GM21723 (cell line): ENCODE results near the gene LCOR.

Experiments
- ATAC-seq: cut with Tn5 transposase; IDR thresholded peaks from one replicate; pipeline ENCODE4 v1.9.1; 2021; ENCODE audit warnings: mild to moderate bottlenecking, moderate library complexity; ENCODE audit not compliant: unreplicated experiment

LCOR gene

GRCh38 chr10:96984541-96985131 is 152.5 kb downstream of the LCOR start:
- ATAC-seq = peak; percentile 63

- no peak for ATAC-seq
Measured at GRCh38 chr10:96986200-96986856, 154.2 kb downstream of the LCOR start.

- ATAC-seq = no peak
Measured at GRCh38 chr10:96987141-96987841, 155.2 kb downstream of the LCOR start.

GRCh38 chr10:96987842-96988175 is 155.7 kb downstream of the LCOR start:
- no peak for ATAC-seq

GRCh38 chr10:96988426-96988825 is 156.3 kb downstream of the LCOR start:
- no peak for ATAC-seq

- ATAC-seq = peak; percentile 63
Measured at GRCh38 chr10:96991313-96991841, 159.3 kb downstream of the LCOR start.

- ATAC-seq = peak; percentile 67
Measured at GRCh38 chr10:96992721-96993120, 160.6 kb downstream of the LCOR start.

GRCh38 chr10:96995851-96996250 is 163.8 kb downstream of the LCOR start:
- ATAC-seq = no peak

GRCh38 chr10:96996275-96996965 is 164.3 kb downstream of the LCOR start:
- no peak for ATAC-seq

- no peak for ATAC-seq
Measured at GRCh38 chr10:96998329-96998888, 166.3 kb downstream of the LCOR start.

GRCh38 chr10:96999337-96999736 is 167.2 kb downstream of the LCOR start:
- ATAC-seq = no peak

- no peak for ATAC-seq
Measured at GRCh38 chr10:96999987-97000386, 167.9 kb downstream of the LCOR start.

GRCh38 chr10:97000487-97001182 is 168.5 kb downstream of the LCOR start:
- no peak for ATAC-seq

- no peak for ATAC-seq
Measured at GRCh38 chr10:97001183-97001991, 169.3 kb downstream of the LCOR start.

- ATAC-seq = no peak
Measured at GRCh38 chr10:97002670-97003069, 170.6 kb downstream of the LCOR start.

- no peak for ATAC-seq
Measured at GRCh38 chr10:97003151-97003803, 171.2 kb downstream of the LCOR start.

- ATAC-seq = no peak
Measured at GRCh38 chr10:97003804-97004201, 171.7 kb downstream of the LCOR start.

GRCh38 chr10:97004591-97004990 is 172.5 kb downstream of the LCOR start:
- ATAC-seq = no peak

GRCh38 chr10:97005349-97005748 is 173.3 kb downstream of the LCOR start:
- ATAC-seq = no peak
